Measurements from ENCODE around the gene NT5DC3. TPM values are rescaled to one million over a fixed set of nuclear protein-coding genes. Genes with fewer than 3 reads are reported as not detected.

Gene NT5DC3
- total and polyA plus RNA-seq, 2 of the 13 experiments (the other 11 are each of a cell fraction or from before 2014, with no cell fraction given) = 3.2 to 6.6 TPM

- TF ChIP-seq CHCHD3 (CRISPR knock-in tag; IDR thresholded peaks at IDR 0.05) (0 out of 2 replicates have a peak, but pooled peaks have one; percentile 39), NR2F6 (IDR thresholded peaks at IDR 0.05) (no peak), NR2F6 (CRISPR knock-in tag; IDR thresholded peaks at IDR 0.05) (no peak; the same call in 1 of the 2 replicates), KDM5B (CRISPR knock-in tag; IDR thresholded peaks at IDR 0.05; ENCODE audit: borderline replicate concordance) (no peak; the same call in 1 of the 2 replicates), ARNTL (CRISPR knock-in tag; IDR thresholded peaks at IDR 0.05) (peak; percentile 86)
These were observed at the start of gene NT5DC3 (continued) for GRCh38 chr12:103840876-103841689.

- TF ChIP-seq THAP7 (CRISPR knock-in tag; IDR thresholded peaks at IDR 0.05) = no peak
- POLR2A ChIA-PET = no interaction called here
These were observed 46.7 kb upstream of the NT5DC3 start for GRCh38 chr12:103887738-103888137.

More at GRCh38 chr12:103887738-103888137, 46.7 kb upstream of the NT5DC3 start:
- Histone ChIP-seq H4K20me1 (ENCODE audit: insufficient read depth, low read length) (no peaks in the 10 kb centered on the region), H3K9ac (ENCODE audit: insufficient read depth, low read depth, low read length) (no peak overlapping the region), H3K79me2 (ENCODE audit: insufficient read depth, low read length) (no peaks in the 10 kb centered on the region), H2AFZ (ENCODE audit: low read length) (no peak overlapping the region), H3K4me2 (ENCODE audit: low read depth, low read length) (no peak overlapping the region), H3K36me3 (replicated peaks in 1 of 2; ENCODE audit: control insufficient read depth in 1 of 2, insufficient read depth in 2 of 2, low read length in 2 of 2) (no peaks in the 10 kb centered on the region), H3K4me3 (replicated peaks in 1 of 3; ENCODE audit: insufficient read depth in 1 of 3, low read depth in 2 of 3, low read length in 3 of 3) (no peak overlapping the region), H3K9me3 (ENCODE audit: low read length) (no peaks in the 10 kb centered on the region), H3K27me3 (ENCODE audit: control insufficient read depth in 1 of 2, insufficient read depth in 2 of 2, low read length in 2 of 2) (no peaks in the 10 kb centered on the region; a peak in 1 of 5 replicates), H3K27ac (ENCODE audit: extremely low read length, insufficient read depth, low read length) (no peak overlapping the region), H3K4me1 (ENCODE audit: insufficient read depth, low read length) (peaks cover 4% of the 10 kb centered on the region)
- BruUV-seq (replicated peaks) = no TSS peak
- CTCF ChIA-PET (ENCODE audit: low intra/inter-chr PET ratio, low total read pairs) = no interaction called here
- DNase-seq (ENCODE audit: low spot score) (no peak), FAIRE-seq (no peak), ATAC-seq (no peak)
- in situ Hi-C loops (cut with HindIII; ENCODE audit: extremely low pct_ligation_motif_present, low pct_unique_long_range_greater_than_20kb) (no loop called here), intact Hi-C loops (cut with micrococcal nuclease; ENCODE audit: unreplicated experiment) (no loop called here)
- 6% methylated on average over 1 of the region's 1 CpG for WGBS (ENCODE audit: low lambda C conversion rate)

Data from HepG2 (cell line).